Peyer's patch (tissue), 4 donors: ENCODE results near the gene CTAGE8.
"Not testable (repeated sequence)": the region's sequence is repeated elsewhere in the genome, so short reads cannot be mapped to it uniquely, and the experiment has no call there.

Experiments used
- POLR2A ChIP-seq, 2 donors: fragments of 450-650 bp; IDR thresholded peaks; one replicate each; pipeline ENCODE4 v1.5.1; 2017; ENCODE audit warnings: antibody characterized with exemption in 2 of 2, mild to moderate bottlenecking in 2 of 2, moderate library complexity in 2 of 2
- TF ChIP-seq, protein P1 (sequence below), 6 experiments: fragments of 450-650 bp in 4 of 6; fragments of 200-600 bp in 2 of 6; sonication (generic) in 1 of 6; IDR thresholded peaks; one replicate each; pipeline ENCODE4 v1.5.1; 2017 to 2019; ENCODE audit warnings: antibody characterized with exemption in 6 of 6, mild to moderate bottlenecking in 3 of 6, moderate library complexity in 1 of 6

DNA sequence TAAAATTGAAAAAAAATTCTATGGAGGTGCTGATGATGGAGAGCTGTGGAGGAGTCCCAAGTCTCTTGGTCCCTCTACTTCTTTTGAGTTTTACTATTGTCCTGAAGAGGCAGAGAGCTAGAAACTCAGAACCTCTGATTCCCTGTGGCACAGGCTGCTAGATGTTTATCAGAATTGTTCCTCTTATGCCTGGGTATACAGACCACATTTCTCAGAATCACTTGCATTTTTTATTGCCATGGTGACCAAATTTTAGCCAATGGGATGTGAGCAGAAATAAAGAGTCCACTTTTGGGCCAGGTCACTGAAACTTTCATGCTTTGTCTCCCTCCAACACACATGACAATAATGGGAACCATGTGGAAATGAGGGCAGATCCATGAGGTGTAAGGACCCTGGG lies 45.4 kb downstream of the CTAGE8 start:
- TF ChIP-seq, protein P1, sequence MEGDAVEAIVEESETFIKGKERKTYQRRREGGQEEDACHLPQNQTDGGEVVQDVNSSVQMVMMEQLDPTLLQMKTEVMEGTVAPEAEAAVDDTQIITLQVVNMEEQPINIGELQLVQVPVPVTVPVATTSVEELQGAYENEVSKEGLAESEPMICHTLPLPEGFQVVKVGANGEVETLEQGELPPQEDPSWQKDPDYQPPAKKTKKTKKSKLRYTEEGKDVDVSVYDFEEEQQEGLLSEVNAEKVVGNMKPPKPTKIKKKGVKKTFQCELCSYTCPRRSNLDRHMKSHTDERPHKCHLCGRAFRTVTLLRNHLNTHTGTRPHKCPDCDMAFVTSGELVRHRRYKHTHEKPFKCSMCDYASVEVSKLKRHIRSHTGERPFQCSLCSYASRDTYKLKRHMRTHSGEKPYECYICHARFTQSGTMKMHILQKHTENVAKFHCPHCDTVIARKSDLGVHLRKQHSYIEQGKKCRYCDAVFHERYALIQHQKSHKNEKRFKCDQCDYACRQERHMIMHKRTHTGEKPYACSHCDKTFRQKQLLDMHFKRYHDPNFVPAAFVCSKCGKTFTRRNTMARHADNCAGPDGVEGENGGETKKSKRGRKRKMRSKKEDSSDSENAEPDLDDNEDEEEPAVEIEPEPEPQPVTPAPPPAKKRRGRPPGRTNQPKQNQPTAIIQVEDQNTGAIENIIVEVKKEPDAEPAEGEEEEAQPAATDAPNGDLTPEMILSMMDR (IDR thresholded peaks at IDR 0.05): not testable (repeated sequence)
- TF ChIP-seq POLR2A (IDR thresholded peaks at IDR 0.05): not testable (repeated sequence)
